CD4-positive, alpha-beta T cell treated with Interleukin-2 at 100 ng/mL for 4 hours (primary cell): ENCODE results near the gene CD81.

Experiments used
- DNase-seq: peaks from one replicate; pipeline ENCODE4 v3.0.0-alpha.2; 2020; ENCODE audit warnings: low spot score

CD81 gene

DNA sequence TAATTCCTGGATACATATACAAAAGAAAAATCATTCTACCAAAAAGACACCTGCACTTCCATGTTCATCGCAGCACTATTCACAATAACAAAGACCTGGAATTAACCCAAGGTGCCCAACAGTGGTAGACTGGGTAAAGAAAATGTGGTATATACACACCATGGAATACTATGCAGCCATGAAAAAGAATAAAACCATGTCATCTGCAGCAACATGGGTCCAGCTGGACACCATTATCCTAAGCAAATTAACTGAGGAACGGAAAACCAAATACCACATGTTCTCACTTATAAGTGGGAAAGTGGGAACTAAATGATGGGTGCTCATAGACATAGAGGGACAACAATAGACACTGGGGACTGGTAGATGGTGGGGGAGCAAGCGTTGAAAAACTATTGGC is 62.7 kb downstream of the CD81 start:
- no peak for DNase-seq

DNA sequence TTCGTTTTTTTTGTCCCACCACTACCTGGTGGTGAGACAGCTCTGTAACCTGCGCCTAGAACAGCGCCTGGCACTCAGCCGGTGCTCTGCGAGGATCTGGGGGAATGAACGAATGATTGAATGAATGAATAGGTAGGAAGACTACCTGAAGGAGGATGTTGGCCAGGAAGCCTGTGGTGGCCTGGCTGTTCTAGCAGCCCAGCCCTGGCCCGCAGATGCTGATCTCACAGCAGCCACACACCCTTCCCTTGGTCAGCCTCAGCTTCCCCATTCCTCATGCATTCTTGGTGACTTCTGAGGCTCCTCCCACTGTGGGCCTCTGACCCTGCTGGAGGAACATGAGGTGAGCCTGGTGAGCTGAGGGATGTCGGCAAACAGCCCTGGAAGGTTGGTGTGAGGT is 63.5 kb downstream of the CD81 start:
- DNase-seq = no peak

DNA sequence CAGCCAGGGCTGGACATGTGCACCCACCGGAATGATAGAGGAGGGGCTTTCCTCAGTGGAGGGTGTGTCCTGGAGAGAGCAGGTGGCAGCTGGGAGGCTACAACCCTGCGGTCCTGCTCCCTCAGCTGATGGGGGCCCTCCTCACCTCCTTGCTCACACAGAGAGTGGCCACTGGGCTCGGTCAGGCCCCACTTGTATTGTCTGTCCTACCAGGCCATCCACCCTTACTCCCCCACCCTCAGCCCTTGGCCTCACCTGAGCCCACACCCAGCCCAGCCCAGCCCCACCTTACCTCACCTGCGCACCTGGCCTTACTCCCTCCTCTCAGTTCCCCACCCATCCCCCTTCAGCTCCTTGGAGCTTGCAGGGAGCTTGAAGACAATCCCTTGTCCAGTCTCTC is 64.1 kb downstream of the CD81 start:
- no peak for DNase-seq

DNA sequence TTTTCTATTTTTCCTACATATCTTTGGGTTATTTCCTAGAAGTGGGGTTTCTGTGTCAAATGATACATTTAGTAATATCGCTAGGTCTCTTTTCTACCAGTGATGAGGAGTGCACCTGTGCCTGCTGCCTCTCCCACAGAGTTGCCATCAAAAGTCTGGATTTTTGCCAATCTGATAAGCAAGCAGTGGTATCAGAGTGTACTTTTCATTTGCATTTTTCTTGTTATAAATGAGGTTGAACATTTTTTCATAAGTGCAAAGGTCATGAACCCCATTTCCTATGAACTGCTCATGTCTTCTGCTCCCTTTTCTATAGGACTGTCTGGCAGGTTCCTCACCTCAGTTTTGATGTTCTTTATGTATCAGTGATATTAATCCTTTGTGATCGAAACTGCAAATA is 65.5 kb downstream of the CD81 start:
- DNase-seq = peak; percentile 76

DNA sequence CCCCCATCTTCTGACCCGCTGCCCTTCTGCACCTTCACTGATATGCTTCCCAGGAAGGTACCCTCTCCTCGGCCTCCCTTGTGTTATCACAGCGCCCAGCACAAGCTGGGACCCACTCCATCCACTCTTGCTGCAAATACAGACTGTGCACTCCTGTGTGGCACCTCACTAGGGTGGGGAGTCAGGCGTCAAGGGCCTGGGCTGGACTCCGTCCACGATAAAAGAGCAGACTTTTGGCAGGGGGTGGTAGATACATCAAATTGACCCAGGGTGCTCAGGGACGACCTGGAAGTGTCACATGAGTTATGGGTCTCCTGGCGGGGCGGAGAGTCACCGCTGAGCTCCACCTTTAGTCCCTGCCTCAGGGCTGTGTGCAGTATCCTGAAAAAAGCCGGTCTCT is 66.3 kb downstream of the CD81 start:
- no peak for DNase-seq

DNA sequence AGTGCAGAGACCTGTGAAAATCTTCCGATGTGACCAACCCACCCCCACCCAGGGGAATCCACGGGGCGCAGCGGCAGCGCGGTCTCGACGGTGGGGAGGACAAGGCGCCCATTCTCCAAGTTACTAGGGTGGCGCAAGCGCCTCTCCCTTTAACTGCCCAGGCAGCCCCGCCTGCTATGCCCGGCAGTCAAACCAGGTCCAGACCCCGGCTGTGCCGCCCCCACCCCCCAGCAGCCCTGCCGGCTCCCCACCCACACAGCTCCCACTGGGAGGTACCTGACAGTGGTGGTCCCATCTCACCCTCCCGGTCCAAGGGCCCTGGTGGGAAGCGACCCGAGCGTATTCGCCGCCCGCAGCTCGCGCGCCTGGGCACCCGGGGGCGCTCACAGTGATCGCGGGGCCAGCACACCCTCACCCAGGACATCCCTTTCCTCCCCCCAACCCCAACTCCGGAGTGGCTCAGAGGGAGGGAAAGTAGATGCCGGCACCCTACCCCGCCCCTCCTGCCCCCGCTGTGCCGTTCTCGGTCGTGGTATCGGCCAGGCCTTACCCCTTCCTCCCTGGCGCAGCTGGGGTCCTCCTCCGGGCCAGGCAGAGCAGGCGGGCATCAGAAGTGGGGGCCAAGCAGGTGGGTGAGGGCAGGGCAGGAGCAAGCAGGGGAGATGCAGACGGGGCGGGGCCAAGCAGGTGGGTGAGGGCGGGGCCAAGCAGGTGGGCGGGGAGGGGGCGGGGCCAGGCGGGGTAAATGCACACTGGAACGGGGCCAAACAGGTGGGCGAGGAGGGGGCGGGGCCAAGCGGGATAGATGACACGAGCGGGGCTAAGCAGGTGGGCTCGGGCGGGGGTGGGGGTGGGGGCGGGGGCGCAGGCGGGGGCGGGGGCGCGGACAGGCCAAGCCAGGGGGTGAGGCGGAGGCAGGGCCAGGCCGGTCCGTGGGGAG is 67.0 kb downstream of the CD81 start, which contains the start of gene TRPM5:
TRPM5 (minus strand) TSS at position 634 of the 940 bp plus-strand sequence. CDS start 21,478 bp downstream, outside the sequence.
- peak; percentile 60 for DNase-seq

DNA sequence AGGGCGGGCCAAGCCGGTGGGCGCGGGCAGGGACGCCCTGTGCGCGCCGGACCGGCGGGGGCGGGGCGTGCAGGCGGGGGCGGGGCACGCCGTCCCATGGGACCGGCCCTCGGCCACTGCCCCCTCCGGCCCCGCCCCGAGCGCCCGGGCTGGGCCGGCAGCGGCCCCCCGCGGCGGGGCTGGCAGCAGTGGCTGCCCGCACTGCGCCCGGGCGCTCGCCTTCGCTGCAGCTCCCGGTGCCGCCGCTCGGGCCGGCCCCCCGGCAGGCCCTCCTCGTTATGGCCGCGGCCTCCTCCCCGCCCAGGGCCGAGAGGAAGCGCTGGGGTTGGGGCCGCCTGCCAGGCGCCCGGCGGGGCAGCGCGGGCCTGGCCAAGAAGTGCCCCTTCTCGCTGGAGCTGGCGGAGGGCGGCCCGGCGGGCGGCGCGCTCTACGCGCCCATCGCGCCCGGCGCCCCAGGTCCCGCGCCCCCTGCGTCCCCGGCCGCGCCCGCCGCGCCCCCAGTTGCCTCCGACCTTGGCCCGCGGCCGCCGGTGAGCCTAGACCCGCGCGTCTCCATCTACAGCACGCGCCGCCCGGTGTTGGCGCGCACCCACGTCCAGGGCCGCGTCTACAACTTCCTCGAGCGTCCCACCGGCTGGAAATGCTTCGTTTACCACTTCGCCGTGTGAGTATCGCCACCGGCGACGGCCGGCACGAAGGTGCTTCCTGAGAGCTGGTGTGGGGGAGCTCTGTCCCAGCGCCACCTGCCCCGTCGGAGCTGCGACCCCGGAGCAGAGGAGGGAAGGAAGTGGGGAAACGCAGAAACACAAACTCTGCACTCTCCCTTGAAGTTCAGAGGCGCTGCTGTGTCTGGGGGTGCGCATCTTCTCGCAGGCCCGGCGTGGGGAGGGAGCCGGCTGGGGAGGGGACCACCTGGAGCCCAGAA is 68.0 kb downstream of the CD81 start, which contains the start of gene KCNQ1:
KCNQ1 (plus strand) TSS at position 188 of the 925 bp plus-strand sequence; CDS start at position 279, 91 bp downstream.
- DNase-seq = peak; percentile 52

DNA sequence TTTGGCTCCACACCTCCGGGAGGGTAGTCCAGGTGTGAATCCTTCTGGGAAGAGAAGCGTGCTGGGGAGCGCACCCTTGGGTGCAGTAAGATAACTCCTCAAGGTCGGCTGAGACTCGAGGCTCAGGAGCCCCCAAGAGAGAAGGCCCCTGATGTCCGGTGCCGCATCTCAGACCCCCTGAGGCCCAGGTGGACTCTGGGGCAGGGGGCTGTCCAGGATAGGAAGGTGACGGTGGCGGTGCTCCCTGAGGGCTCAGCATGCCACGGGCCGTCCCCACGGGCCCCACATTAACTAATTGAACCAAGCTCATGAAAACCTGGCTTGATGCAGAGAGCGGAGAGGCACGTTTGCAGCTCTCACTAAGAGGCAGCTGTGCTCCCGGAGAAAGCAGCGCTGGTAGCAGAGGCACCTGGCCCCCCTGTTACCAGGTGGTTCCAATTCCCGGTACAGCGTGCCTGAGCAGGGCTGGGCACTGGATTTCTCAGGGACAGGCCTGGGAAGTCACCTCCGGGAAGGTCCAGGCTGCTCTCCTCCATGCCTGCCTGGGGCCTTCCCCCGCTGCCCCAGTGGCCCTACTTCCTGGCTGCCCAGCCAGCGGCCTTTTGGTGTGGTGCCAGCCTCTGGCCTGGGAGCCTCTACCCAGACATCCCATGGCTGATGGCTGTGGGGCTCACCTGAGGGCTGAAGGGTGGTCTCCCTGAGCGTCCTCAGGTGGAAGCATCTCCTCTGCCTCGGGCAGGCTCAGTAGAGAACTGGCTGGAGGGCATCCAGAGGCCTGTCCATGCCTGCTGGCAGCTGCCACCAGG is 68.8 kb downstream of the CD81 start:
- no peak for DNase-seq

DNA sequence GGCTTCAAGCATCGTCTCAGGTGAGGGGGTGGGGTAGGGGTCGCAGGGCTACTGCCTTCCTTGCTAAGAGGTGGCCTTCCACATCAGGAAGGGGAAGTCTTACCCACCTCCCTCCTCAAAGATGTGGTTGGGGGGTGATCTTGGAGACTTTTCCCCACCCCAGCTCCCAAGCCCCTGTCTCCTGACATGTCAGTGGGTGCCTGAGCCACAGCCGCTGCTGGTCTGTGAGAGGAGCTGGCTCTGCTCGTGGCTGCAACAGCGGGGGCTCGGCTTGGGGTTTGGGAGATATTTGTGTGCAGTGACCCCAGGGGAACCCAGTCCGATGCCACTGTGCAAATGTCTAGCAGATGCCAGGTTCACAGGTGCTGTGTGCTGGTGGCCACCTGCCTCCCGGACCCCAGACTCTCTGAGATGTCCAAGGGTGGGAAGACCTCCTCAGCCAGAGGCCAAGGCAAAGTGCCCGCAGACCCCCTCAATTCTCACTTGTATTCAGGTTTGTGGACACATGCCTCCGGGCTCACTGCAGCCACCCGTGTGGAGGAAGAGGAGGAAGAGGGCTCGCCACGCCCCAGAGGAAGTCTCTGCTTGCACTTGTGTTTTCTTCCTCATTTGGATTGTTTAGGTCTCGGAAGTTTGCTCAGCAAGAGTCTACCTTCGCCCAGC is 69.6 kb downstream of the CD81 start:
- DNase-seq = no peak
